H9 (cell line): Measurements from ENCODE around the gene NAPG. TPM values are rescaled to one million over a fixed set of nuclear protein-coding genes. Genes with fewer than 3 reads are reported as not detected.
"Not testable (repeated sequence)": the region's sequence is repeated elsewhere in the genome, so short reads cannot be mapped to it uniquely, and the experiment has no call there.

Experiments
- DNase-seq: peaks from one replicate; pipeline ENCODE4 v3.0.0-alpha.2; 2017
- H2AFZ ChIP-seq: one replicate; pipeline ENCODE4 v1.6.1; 2013; ENCODE audit warnings: mild to moderate bottlenecking, low read length, control low read depth, moderate library complexity
- H2AK5ac ChIP-seq: 2 replicates; pipeline ENCODE4 v1.6.1; 2013; ENCODE audit warnings: low read length, control low read depth, mixed read lengths; ENCODE audit not compliant: insufficient read length
- H2BK120ac ChIP-seq: one replicate; pipeline ENCODE4 v1.6.1; 2013; ENCODE audit warnings: low read depth, mild to moderate bottlenecking, low read length, control low read depth, inconsistent platforms; ENCODE audit not compliant: poor library complexity, severe bottlenecking
- H2BK12ac ChIP-seq: 2 replicates; pipeline ENCODE4 v1.6.1; 2013; ENCODE audit warnings: low read length, control low read depth, mixed read lengths, low read depth; ENCODE audit not compliant: insufficient read length
- H2BK15ac ChIP-seq: 2 replicates; pipeline ENCODE4 v1.6.1; 2013; ENCODE audit warnings: low read depth, low read length, control low read depth
- H2BK20ac ChIP-seq: one replicate; pipeline ENCODE4 v1.6.1; 2013; ENCODE audit warnings: low read depth, mild to moderate bottlenecking, low read length, control low read depth, inconsistent platforms; ENCODE audit not compliant: poor library complexity, severe bottlenecking
- H2BK5ac ChIP-seq: 2 replicates; pipeline ENCODE4 v1.6.1; 2013; ENCODE audit warnings: low read length, control low read depth, mixed read lengths; ENCODE audit not compliant: insufficient read length
- H3K14ac ChIP-seq: 2 replicates; pipeline ENCODE4 v1.6.1; 2013; ENCODE audit warnings: low read length, control low read depth; ENCODE audit not compliant: insufficient read depth
- H3K18ac ChIP-seq: 2 replicates; pipeline ENCODE4 v1.6.1; 2013; ENCODE audit warnings: low read depth, mild to moderate bottlenecking, mixed read lengths, low read length, control low read depth; ENCODE audit not compliant: insufficient read length
- H3K23ac ChIP-seq: 2 replicates; pipeline ENCODE4 v1.6.1; 2013; ENCODE audit warnings: low read length, control low read depth, mixed read lengths, low read depth; ENCODE audit not compliant: insufficient read length
- H3K23me2 ChIP-seq: 2 replicates; pipeline ENCODE4 v1.6.1; 2013; ENCODE audit warnings: low read depth, mild to moderate bottlenecking, mixed read lengths, low read length, control low read depth; ENCODE audit not compliant: insufficient read length, poor library complexity, severe bottlenecking
- H3K27ac ChIP-seq: 2 replicates; pipeline ENCODE4 v1.5.1; 2013; ENCODE audit warnings: low read length, control low read depth, mixed read lengths, low read depth; ENCODE audit not compliant: insufficient read length
- H3K27me3 ChIP-seq: 2 replicates; pipeline ENCODE4 v1.6.1; 2013; ENCODE audit warnings: low read length, control low read depth, inconsistent platforms; ENCODE audit not compliant: insufficient read depth
- H3K4ac ChIP-seq: 2 replicates; pipeline ENCODE4 v1.6.1; 2013; ENCODE audit warnings: low read depth, mild to moderate bottlenecking, control low read depth, inconsistent platforms, low read length, moderate library complexity
- H3K4me1 ChIP-seq: 2 replicates; pipeline ENCODE4 v1.6.1; 2013; ENCODE audit warnings: low read length, control low read depth, inconsistent platforms; ENCODE audit not compliant: insufficient read depth
- H3K4me2 ChIP-seq: 2 replicates; pipeline ENCODE4 v1.6.1; 2013; ENCODE audit warnings: low read length, control low read depth, mixed read lengths; ENCODE audit not compliant: insufficient read length, insufficient read depth
- H3K56ac ChIP-seq: 2 replicates; pipeline ENCODE4 v1.6.1; 2013; ENCODE audit warnings: low read depth, mild to moderate bottlenecking, mixed read lengths, low read length, control low read depth; ENCODE audit not compliant: insufficient read length
- H3K79me1 ChIP-seq: 2 replicates; pipeline ENCODE4 v1.6.1; 2013; ENCODE audit warnings: low read depth, mild to moderate bottlenecking, moderate library complexity, low read length, control low read depth, inconsistent platforms; ENCODE audit not compliant: insufficient read depth, poor library complexity, severe bottlenecking
- H3K79me2 ChIP-seq: 2 replicates; pipeline ENCODE4 v1.6.1; 2013; ENCODE audit warnings: low read length, control low read depth, inconsistent platforms; ENCODE audit not compliant: insufficient read depth
- H3K9ac ChIP-seq: 2 replicates; pipeline ENCODE4 v1.6.1; 2013; ENCODE audit warnings: low read length, control low read depth, mixed read lengths; ENCODE audit not compliant: insufficient read length; ENCODE audit errors: extremely low read depth
- H3K9me3 ChIP-seq: one replicate; pipeline ENCODE4 v1.6.1; 2013; ENCODE audit warnings: low read depth, low read length, inconsistent platforms; ENCODE audit not compliant: control insufficient read depth
- H3T11ph ChIP-seq: one replicate; pipeline ENCODE4 v1.6.1; 2013; ENCODE audit warnings: mild to moderate bottlenecking, low read length, control low read depth, inconsistent platforms
- H4K20me1 ChIP-seq: one replicate; pipeline ENCODE4 v1.6.1; 2013; ENCODE audit not compliant: control insufficient read depth, insufficient read length, insufficient read depth
- H4K5ac ChIP-seq: 2 replicates; pipeline ENCODE4 v1.6.1; 2013; ENCODE audit warnings: low read depth, mild to moderate bottlenecking, mixed read lengths, low read length, control low read depth; ENCODE audit not compliant: insufficient read length
- H4K8ac ChIP-seq: replicated peaks from 2 replicates; pipeline ENCODE4 v1.6.1; 2013; ENCODE audit warnings: low read length, control low read depth, mixed read lengths, low read depth; ENCODE audit not compliant: insufficient read length
- H4K91ac ChIP-seq: 2 replicates; pipeline ENCODE4 v1.6.1; 2013; ENCODE audit warnings: low read depth, mild to moderate bottlenecking, moderate library complexity, mixed read lengths, low read length, control low read depth; ENCODE audit not compliant: insufficient read length
- H3K27ac Mint-ChIP-seq, 3 experiments: 2 replicates in 2 of 3; 3 replicates in 1 of 3; pipeline ENCODE4 v1.8.0; 2020 to 2021; ENCODE audit warnings: mixed read lengths in 3 of 3, mild to moderate bottlenecking in 1 of 3, moderate library complexity in 1 of 3
- H3K27me3 Mint-ChIP-seq: 2 replicates; pipeline ENCODE4 v1.8.0; 2021; ENCODE audit warnings: low read depth, mild to moderate bottlenecking, moderate library complexity, mixed read lengths
- H3K36me3 Mint-ChIP-seq, 3 experiments: 2 replicates in 2 of 3; 3 replicates in 1 of 3; pipeline ENCODE4 v1.8.0; 2020 to 2021; ENCODE audit warnings: low read depth in 3 of 3, mixed read lengths in 3 of 3; ENCODE audit not compliant: insufficient read depth in 1 of 3
- H3K4me1 Mint-ChIP-seq, 2 experiments: 2 replicates each; pipeline ENCODE4 v1.8.0; 2020; ENCODE audit warnings: mixed read lengths in 2 of 2
- H3K4me3 Mint-ChIP-seq, 2 experiments: 2 replicates in 1 of 2; 3 replicates in 1 of 2; pipeline ENCODE4 v1.8.0; 2020 to 2021; ENCODE audit warnings: mild to moderate bottlenecking in 2 of 2, mixed read lengths in 2 of 2, moderate library complexity in 1 of 2
- H3K9me3 Mint-ChIP-seq, 2 experiments: 2 replicates in 1 of 2; 3 replicates in 1 of 2; pipeline ENCODE4 v1.8.0; 2020; ENCODE audit warnings: mild to moderate bottlenecking in 2 of 2, mixed read lengths in 2 of 2, moderate library complexity in 1 of 2
- whole genome bisulfite sequencing: extraction: QIAGEN DNeasy Blood & Tissue Kit; methylation state at CpG from one replicate; pipeline ENCODE4 v1.1.7; 2013; ENCODE audit warnings: missing lambda C conversion rate, low lambda C conversion rate, mixed read lengths; ENCODE audit not compliant: insufficient read length; ENCODE audit errors: extremely low coverage; 5-methylcytosine and 5-hydroxymethylcytosine counted together
- total RNA-seq: library from RNA; stranded (reverse); gene quantifications from 2 replicates; pipeline ENCODE4 v1.2.1, GENCODE V29; 2021

NAPG gene
- total RNA-seq, 1 experiment from 2014 or later: 30.9 TPM

DNA sequence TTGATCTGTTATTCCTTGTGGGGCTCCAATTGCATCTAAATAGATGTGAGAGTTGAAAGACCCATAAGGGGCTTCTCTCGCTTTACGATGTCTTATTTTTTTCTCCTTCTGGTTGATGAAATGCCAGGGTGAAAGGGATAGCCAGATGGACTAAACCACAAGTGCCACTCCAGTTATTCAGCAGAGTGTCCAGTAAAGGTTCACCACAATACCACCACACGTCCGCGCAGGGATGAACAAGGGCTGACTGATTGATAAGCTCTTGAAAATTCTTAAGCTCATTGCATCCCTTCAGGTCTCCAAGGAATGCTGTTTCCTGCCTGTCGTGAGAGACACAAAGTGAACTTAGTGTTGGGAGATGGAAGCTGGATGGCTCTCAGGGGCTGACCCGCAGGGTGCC is 74.9 kb downstream of the NAPG start:
- H3K9me3 ChIP-seq, H2BK15ac ChIP-seq, H4K20me1 ChIP-seq, H2BK120ac ChIP-seq, H3K27me3 ChIP-seq, H2BK12ac ChIP-seq, H4K8ac ChIP-seq, H2BK20ac ChIP-seq, H3K4me1 Mint-ChIP-seq, H2AFZ ChIP-seq, H3K56ac ChIP-seq, H3K18ac ChIP-seq, H4K5ac ChIP-seq, H4K91ac ChIP-seq, H3K27ac Mint-ChIP-seq, H3K27ac ChIP-seq, DNase-seq, H3T11ph ChIP-seq, H3K14ac ChIP-seq, H3K4me2 ChIP-seq, H3K4ac ChIP-seq, H2BK5ac ChIP-seq, H3K4me1 ChIP-seq, H3K23me2 ChIP-seq, H3K27me3 Mint-ChIP-seq, H3K23ac ChIP-seq, H3K4me3 Mint-ChIP-seq, H2AK5ac ChIP-seq, H3K79me1 ChIP-seq, H3K79me2 ChIP-seq, H3K9ac ChIP-seq: not testable (repeated sequence)
- H3K9me3 Mint-ChIP-seq: peaks cover 19 to 26% of the 10 kb centered on the region in 2 experiments
- WGBS: no CpG with 5 or more reads among the region's 7 CpGs
- peaks cover 13 to 27% (median 18%) of the 10 kb centered on the region in 3 experiments for H3K36me3 Mint-ChIP-seq

Other genes starting within 250 kb of the NAPG start
- 1.2 and 1.8 TPM in 2 replicates for gene APCDD1, start 71.4 kb upstream of the NAPG start, total RNA-seq